H9 (cell line): ENCODE measurements around the gene GMPPB. TPM values are rescaled to one million over a fixed set of nuclear protein-coding genes. Genes with fewer than 3 reads are reported as not detected.
A peak's percentile ranks its signal among the peaks of the same experiment; 100 is the strongest.

ENCODE experiments used
- DNase-seq: peaks from one replicate; pipeline ENCODE4 v3.0.0-alpha.2; 2017
- H2AFZ ChIP-seq: one replicate; pipeline ENCODE4 v1.6.1; 2013; ENCODE audit warnings: mild to moderate bottlenecking, low read length, control low read depth, moderate library complexity
- H2AK5ac ChIP-seq: 2 replicates; pipeline ENCODE4 v1.6.1; 2013; ENCODE audit warnings: low read length, control low read depth, mixed read lengths; ENCODE audit not compliant: insufficient read length
- H2BK120ac ChIP-seq: one replicate; pipeline ENCODE4 v1.6.1; 2013; ENCODE audit warnings: low read depth, mild to moderate bottlenecking, low read length, control low read depth, inconsistent platforms; ENCODE audit not compliant: poor library complexity, severe bottlenecking
- H2BK12ac ChIP-seq: 2 replicates; pipeline ENCODE4 v1.6.1; 2013; ENCODE audit warnings: low read length, control low read depth, mixed read lengths, low read depth; ENCODE audit not compliant: insufficient read length
- H2BK15ac ChIP-seq: 2 replicates; pipeline ENCODE4 v1.6.1; 2013; ENCODE audit warnings: low read depth, low read length, control low read depth
- H2BK20ac ChIP-seq: one replicate; pipeline ENCODE4 v1.6.1; 2013; ENCODE audit warnings: low read depth, mild to moderate bottlenecking, low read length, control low read depth, inconsistent platforms; ENCODE audit not compliant: poor library complexity, severe bottlenecking
- H2BK5ac ChIP-seq: 2 replicates; pipeline ENCODE4 v1.6.1; 2013; ENCODE audit warnings: low read length, control low read depth, mixed read lengths; ENCODE audit not compliant: insufficient read length
- H3K14ac ChIP-seq: 2 replicates; pipeline ENCODE4 v1.6.1; 2013; ENCODE audit warnings: low read length, control low read depth; ENCODE audit not compliant: insufficient read depth
- H3K18ac ChIP-seq: 2 replicates; pipeline ENCODE4 v1.6.1; 2013; ENCODE audit warnings: low read depth, mild to moderate bottlenecking, mixed read lengths, low read length, control low read depth; ENCODE audit not compliant: insufficient read length
- H3K23ac ChIP-seq: 2 replicates; pipeline ENCODE4 v1.6.1; 2013; ENCODE audit warnings: low read length, control low read depth, mixed read lengths, low read depth; ENCODE audit not compliant: insufficient read length
- H3K23me2 ChIP-seq: 2 replicates; pipeline ENCODE4 v1.6.1; 2013; ENCODE audit warnings: low read depth, mild to moderate bottlenecking, mixed read lengths, low read length, control low read depth; ENCODE audit not compliant: insufficient read length, poor library complexity, severe bottlenecking
- H3K27ac ChIP-seq: 2 replicates; pipeline ENCODE4 v1.5.1; 2013; ENCODE audit warnings: low read length, control low read depth, mixed read lengths, low read depth; ENCODE audit not compliant: insufficient read length
- H3K27me3 ChIP-seq: 2 replicates; pipeline ENCODE4 v1.6.1; 2013; ENCODE audit warnings: low read length, control low read depth, inconsistent platforms; ENCODE audit not compliant: insufficient read depth
- H3K4ac ChIP-seq: 2 replicates; pipeline ENCODE4 v1.6.1; 2013; ENCODE audit warnings: low read depth, mild to moderate bottlenecking, control low read depth, inconsistent platforms, low read length, moderate library complexity
- H3K4me1 ChIP-seq: 2 replicates; pipeline ENCODE4 v1.6.1; 2013; ENCODE audit warnings: low read length, control low read depth, inconsistent platforms; ENCODE audit not compliant: insufficient read depth
- H3K4me2 ChIP-seq: 2 replicates; pipeline ENCODE4 v1.6.1; 2013; ENCODE audit warnings: low read length, control low read depth, mixed read lengths; ENCODE audit not compliant: insufficient read length, insufficient read depth
- H3K56ac ChIP-seq: 2 replicates; pipeline ENCODE4 v1.6.1; 2013; ENCODE audit warnings: low read depth, mild to moderate bottlenecking, mixed read lengths, low read length, control low read depth; ENCODE audit not compliant: insufficient read length
- H3K79me1 ChIP-seq: 2 replicates; pipeline ENCODE4 v1.6.1; 2013; ENCODE audit warnings: low read depth, mild to moderate bottlenecking, moderate library complexity, low read length, control low read depth, inconsistent platforms; ENCODE audit not compliant: insufficient read depth, poor library complexity, severe bottlenecking
- H3K79me2 ChIP-seq: 2 replicates; pipeline ENCODE4 v1.6.1; 2013; ENCODE audit warnings: low read length, control low read depth, inconsistent platforms; ENCODE audit not compliant: insufficient read depth
- H3K9ac ChIP-seq: 2 replicates; pipeline ENCODE4 v1.6.1; 2013; ENCODE audit warnings: low read length, control low read depth, mixed read lengths; ENCODE audit not compliant: insufficient read length; ENCODE audit errors: extremely low read depth
- H3K9me3 ChIP-seq: one replicate; pipeline ENCODE4 v1.6.1; 2013; ENCODE audit warnings: low read depth, low read length, inconsistent platforms; ENCODE audit not compliant: control insufficient read depth
- H3T11ph ChIP-seq: one replicate; pipeline ENCODE4 v1.6.1; 2013; ENCODE audit warnings: mild to moderate bottlenecking, low read length, control low read depth, inconsistent platforms
- H4K20me1 ChIP-seq: one replicate; pipeline ENCODE4 v1.6.1; 2013; ENCODE audit not compliant: control insufficient read depth, insufficient read length, insufficient read depth
- H4K5ac ChIP-seq: 2 replicates; pipeline ENCODE4 v1.6.1; 2013; ENCODE audit warnings: low read depth, mild to moderate bottlenecking, mixed read lengths, low read length, control low read depth; ENCODE audit not compliant: insufficient read length
- H4K8ac ChIP-seq: replicated peaks from 2 replicates; pipeline ENCODE4 v1.6.1; 2013; ENCODE audit warnings: low read length, control low read depth, mixed read lengths, low read depth; ENCODE audit not compliant: insufficient read length
- H4K91ac ChIP-seq: 2 replicates; pipeline ENCODE4 v1.6.1; 2013; ENCODE audit warnings: low read depth, mild to moderate bottlenecking, moderate library complexity, mixed read lengths, low read length, control low read depth; ENCODE audit not compliant: insufficient read length
- H3K27ac Mint-ChIP-seq, 3 experiments: 2 replicates in 2 of 3; 3 replicates in 1 of 3; pipeline ENCODE4 v1.8.0; 2020 to 2021; ENCODE audit warnings: mixed read lengths in 3 of 3, mild to moderate bottlenecking in 1 of 3, moderate library complexity in 1 of 3
- H3K27me3 Mint-ChIP-seq: 2 replicates; pipeline ENCODE4 v1.8.0; 2021; ENCODE audit warnings: low read depth, mild to moderate bottlenecking, moderate library complexity, mixed read lengths
- H3K36me3 Mint-ChIP-seq, 3 experiments: 2 replicates in 2 of 3; 3 replicates in 1 of 3; pipeline ENCODE4 v1.8.0; 2020 to 2021; ENCODE audit warnings: low read depth in 3 of 3, mixed read lengths in 3 of 3; ENCODE audit not compliant: insufficient read depth in 1 of 3
- H3K4me1 Mint-ChIP-seq, 2 experiments: 2 replicates each; pipeline ENCODE4 v1.8.0; 2020; ENCODE audit warnings: mixed read lengths in 2 of 2
- H3K4me3 Mint-ChIP-seq, 2 experiments: 2 replicates in 1 of 2; 3 replicates in 1 of 2; pipeline ENCODE4 v1.8.0; 2020 to 2021; ENCODE audit warnings: mild to moderate bottlenecking in 2 of 2, mixed read lengths in 2 of 2, moderate library complexity in 1 of 2
- H3K9me3 Mint-ChIP-seq, 2 experiments: 2 replicates in 1 of 2; 3 replicates in 1 of 2; pipeline ENCODE4 v1.8.0; 2020; ENCODE audit warnings: mild to moderate bottlenecking in 2 of 2, mixed read lengths in 2 of 2, moderate library complexity in 1 of 2
- CTCF ChIP-seq: fragments of 200-600 bp; sonication (generic); conservative IDR thresholded peaks from 3 replicates; pipeline ENCODE4 v1.8.0; 2021; ENCODE audit warnings: antibody characterized with exemption, mild to moderate bottlenecking
- total RNA-seq: library from RNA; stranded (reverse); gene quantifications from 2 replicates; pipeline ENCODE4 v1.2.1, GENCODE V29; 2021

The GMPPB gene
- total RNA-seq, 1 experiment from 2014 or later: 31.1 TPM

- Histone ChIP-seq H3K56ac (no peak overlapping the region), H4K8ac (no peak overlapping the region), H3K27me3 (no peaks in the 10 kb centered on the region), H2BK20ac (no peak overlapping the region), H3K4ac (no peak overlapping the region), H3K9me3 (no peaks in the 10 kb centered on the region), H4K5ac (no peak overlapping the region), H3K79me2 (peaks cover 5% of the 10 kb centered on the region; the same call in 1 of the 2 replicates), H2BK15ac (no peak overlapping the region), H2AK5ac (no peak overlapping the region), H3K27ac (no peak overlapping the region), H3K23ac (no peak overlapping the region), H3K4me1 (no peaks in the 10 kb centered on the region), H3K79me1 (peaks cover 7% of the 10 kb centered on the region), H2BK120ac (no peak overlapping the region), H4K20me1 (no peaks in the 10 kb centered on the region), H3K9ac (no peak overlapping the region), H3K18ac (no peak overlapping the region), H2BK12ac (no peak overlapping the region), H3K4me2 (no peak overlapping the region), H4K91ac (no peak overlapping the region), H2AFZ (no peak overlapping the region), H2BK5ac (no peak overlapping the region), H3K23me2 (no peaks in the 10 kb centered on the region), H3K14ac (no peak overlapping the region), H3T11ph (no peak overlapping the region)
- Mint-ChIP-seq H3K36me3 (peaks cover 2 to 4% (median 2%) of the 10 kb centered on the region in 3 experiments; a peak in 5 of 7 replicates), H3K4me1 (no peaks in the 10 kb centered on the region), H3K9me3 (no peaks in the 10 kb centered on the region), H3K27me3 (no peaks in the 10 kb centered on the region), H3K4me3 (no peak overlapping the region), H3K27ac (0 out of 7 replicates have a peak overlapping the region, but pooled peaks of 1 of the 3 experiments have one; percentile 24)
- no peak for TF ChIP-seq CTCF
- no peak for DNase-seq
Observed at GRCh38 chr3:49769926-49770325, 46.2 kb upstream of the GMPPB start.
